GM19099 (cell line): ENCODE measurements around the gene SRD5A3.

Experiments
- POLR2A ChIP-seq: IDR thresholded peaks from 3 replicates; pipeline ENCODE4 v1.6.1; 2011; ENCODE audit warnings: low read depth; ENCODE audit not compliant: insufficient read length; ENCODE audit errors: extremely low read depth

Gene SRD5A3

DNA sequence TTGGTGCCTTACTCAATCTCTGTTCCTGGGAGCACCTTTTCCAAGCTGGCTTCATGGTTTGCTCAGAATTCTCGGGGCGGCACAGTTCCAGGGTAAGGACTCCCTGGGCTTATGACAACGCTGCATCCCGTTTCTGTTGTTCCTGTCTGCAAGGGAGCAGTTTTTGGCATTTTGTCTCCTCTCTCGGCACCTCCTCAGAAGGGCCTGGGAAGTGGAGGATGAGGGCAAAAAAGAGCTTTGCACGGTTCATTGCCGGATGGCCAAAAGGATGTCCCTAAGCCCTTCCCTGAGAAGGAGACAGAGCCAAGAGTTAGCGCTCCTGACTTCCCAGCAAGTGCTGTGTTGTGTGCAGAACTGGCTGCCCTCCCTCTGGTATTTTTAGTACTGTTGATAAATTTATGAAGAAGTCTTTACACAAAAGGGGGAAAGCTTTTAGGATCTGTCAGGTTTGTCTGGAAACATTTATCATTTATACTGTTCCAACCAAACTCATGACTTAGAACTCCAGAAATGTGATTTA is 13.4 kb downstream of the SRD5A3 start:
- TF ChIP-seq POLR2A = no peak

DNA sequence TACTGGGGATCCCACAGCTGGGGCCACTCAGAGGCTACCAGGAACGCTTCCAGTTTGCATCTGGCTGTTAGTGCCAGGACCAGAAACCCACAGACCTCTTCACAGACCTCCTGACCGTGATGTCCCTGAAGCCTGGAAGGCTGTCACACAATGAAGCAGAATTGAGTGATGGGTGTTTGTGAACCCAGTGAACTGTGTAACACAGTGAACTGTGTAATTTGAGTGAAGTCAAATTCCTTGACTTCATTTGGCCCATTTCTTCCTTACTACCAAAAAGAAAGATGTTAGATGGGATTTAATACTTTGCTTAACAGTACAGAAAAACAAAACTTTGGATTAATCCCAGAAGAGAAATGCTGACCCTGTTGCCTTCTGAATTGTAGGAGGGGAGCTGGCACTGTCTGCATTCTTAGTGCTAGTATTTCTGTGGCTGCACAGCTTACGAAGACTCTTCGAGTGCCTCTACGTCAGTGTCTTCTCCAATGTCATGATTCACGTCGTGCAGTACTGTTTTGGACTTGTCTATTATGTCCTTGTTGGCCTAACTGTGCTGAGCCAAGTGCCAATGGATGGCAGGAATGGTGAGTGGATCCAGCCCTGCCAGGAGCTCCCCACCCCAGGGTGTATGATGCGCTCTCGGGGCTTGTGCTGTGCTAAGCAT is 17.8 kb downstream of the SRD5A3 start:
- no peak for TF ChIP-seq POLR2A

GRCh38 chr4:55364691-55365344 is 18.8 kb downstream of the SRD5A3 start:
- no peak for TF ChIP-seq POLR2A

GRCh38 chr4:55365345-55365728 is 19.3 kb downstream of the SRD5A3 start:
- no peak for TF ChIP-seq POLR2A

DNA sequence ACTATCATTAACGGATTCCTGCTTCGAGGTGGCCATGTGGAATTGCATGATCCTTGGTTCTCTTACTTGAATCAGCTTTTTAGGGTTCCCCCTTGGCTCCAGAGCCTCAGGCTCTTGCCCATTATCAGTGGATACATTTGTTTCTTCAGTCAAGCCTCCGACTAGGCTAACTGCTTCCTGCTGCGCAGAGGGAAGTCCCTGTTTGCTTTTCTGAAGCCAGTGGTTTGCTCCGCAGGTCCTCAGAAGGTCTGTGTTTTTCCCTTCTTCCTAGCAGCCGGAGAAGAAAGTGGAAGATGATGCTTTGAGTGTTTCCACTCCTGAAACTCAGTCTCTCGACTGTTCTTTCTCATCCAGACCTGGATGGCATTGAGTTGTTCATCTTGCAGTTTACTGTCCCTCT is 20.6 kb downstream of the SRD5A3 start:
- no peak for TF ChIP-seq POLR2A

DNA sequence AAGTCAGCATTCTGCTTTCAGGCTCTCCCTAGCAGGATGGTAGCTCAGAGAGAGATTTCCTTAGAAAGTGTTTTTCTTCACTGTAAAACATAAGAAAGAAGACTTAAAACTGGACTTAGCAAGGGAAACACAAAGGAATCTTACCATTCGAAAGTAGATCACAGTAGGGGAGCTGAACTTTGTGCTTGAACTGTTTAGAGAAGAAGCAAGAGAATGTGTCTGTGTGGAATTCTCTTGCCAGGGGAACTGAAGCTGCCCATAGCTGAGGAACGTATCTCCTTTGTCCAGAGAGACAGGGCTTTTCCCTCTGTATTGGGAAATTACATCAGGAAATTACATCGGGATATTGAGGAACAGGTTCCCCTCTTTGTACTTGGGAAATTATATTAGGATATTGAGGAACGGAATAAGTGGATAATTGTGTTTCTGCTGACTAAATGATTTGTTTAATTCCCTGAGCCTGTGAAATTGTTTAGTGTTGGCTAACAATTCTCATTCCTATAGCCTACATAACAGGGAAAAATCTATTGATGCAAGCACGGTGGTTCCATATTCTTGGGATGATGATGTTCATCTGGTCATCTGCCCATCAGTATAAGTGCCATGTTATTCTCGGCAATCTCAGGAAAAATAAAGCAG is 21.2 kb downstream of the SRD5A3 start:
- no peak for TF ChIP-seq POLR2A

DNA sequence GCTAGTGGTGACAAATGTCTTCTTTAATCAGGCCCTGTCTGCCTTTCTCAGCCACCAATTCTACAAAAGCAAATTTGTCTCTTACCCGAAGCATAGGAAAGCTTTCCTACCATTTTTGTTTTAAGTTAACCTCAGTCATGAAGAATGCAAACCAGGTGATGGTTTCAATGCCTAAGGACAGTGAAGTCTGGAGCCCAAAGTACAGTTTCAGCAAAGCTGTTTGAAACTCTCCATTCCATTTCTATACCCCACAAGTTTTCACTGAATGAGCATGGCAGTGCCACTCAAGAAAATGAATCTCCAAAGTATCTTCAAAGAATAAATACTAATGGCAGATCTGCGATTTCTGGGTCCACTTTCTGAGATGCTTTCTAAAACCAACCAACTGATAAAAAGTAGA is 23.9 kb downstream of the SRD5A3 start:
- no peak for TF ChIP-seq POLR2A

DNA sequence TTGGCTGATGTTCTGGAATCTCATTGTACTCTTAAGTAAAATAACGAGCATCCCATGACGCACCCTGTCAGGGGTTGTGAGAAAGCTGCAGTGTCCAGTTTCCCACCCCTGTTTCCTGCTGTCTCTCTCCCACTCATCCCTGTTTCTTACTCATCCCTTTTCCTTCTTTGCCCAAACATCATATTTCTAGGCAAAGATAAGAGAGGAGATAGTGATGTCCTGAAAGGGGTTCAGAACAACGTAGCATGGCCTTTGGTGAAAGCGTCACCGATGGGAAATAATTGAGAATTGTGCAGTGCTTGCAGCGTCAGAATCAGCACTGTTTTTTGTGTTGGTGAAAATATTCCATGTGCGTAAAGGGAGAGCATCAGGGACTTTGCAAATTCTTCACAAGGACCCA is 26.2 kb downstream of the SRD5A3 start:
- no peak for TF ChIP-seq POLR2A

GRCh38 chr4:55373461-55373860 is 27.4 kb downstream of the SRD5A3 start:
- no peak for TF ChIP-seq POLR2A

- TF ChIP-seq POLR2A = no peak
These were observed 30.7 kb downstream of the SRD5A3 start for GRCh38 chr4:55376698-55377097.

GRCh38 chr4:55378617-55379467 is 32.8 kb downstream of the SRD5A3 start:
- no peak for TF ChIP-seq POLR2A

DNA sequence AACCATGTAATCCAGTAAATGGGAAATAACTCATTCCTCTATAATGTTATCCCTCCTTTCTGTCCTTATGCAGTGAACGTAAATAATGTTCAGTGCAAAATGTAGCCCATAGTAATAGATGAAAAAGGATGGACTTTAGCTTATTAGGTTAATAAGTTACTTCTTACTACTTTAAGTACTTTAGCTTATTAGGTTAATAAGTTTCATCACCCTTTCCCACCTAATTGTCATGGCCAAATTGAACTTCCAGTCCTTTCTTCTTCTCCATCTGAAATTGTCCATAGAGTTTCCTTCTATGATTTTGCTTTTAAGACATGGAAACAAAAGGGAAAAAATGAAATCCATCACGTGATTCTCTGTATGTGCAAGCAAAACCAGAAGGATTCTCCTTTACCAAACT is 34.5 kb downstream of the SRD5A3 start:
- TF ChIP-seq POLR2A = no peak

DNA sequence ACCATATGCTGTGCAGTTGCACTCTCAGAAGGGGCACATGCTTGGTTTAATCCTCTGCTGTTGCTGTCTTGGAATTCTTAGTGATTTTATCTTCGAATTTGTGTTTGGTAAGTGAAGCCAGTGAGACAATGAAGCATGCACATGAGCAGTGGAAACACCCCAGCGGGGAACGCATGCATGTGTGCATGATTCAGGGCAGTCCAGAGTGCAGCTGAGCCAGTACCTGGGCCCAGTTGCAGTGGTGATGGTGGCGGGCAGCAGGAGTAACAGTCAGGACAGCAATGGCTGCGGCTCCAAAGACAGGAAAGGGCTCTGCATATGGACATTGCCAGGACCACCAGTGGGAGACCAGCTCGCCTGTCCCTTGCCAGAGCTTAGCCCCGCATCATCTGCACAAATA is 35.5 kb downstream of the SRD5A3 start:
- no peak for TF ChIP-seq POLR2A

DNA sequence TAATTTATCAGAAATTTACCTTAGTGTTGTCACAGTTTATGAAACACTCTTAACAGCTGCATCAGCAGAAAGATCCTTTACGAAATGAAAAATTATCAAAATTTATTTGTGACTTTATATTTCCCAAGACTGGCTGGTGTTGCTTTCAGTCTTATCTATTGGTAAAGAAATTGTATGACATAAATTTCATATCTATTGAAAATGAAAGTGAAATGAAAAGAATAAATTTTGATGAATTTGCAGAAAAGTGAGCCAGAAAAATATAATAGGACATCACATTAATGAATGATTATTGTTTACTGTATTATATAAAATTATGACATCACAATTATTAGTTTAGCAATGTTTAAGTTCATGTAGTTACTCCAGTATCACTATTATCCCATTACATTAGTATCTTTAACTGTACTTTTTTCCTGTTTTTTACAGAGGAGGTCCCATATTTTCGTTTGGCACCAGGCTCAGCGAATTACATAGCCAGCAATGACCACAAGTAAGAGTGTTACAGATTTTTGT is 36.5 kb downstream of the SRD5A3 start:
- TF ChIP-seq POLR2A = no peak

DNA sequence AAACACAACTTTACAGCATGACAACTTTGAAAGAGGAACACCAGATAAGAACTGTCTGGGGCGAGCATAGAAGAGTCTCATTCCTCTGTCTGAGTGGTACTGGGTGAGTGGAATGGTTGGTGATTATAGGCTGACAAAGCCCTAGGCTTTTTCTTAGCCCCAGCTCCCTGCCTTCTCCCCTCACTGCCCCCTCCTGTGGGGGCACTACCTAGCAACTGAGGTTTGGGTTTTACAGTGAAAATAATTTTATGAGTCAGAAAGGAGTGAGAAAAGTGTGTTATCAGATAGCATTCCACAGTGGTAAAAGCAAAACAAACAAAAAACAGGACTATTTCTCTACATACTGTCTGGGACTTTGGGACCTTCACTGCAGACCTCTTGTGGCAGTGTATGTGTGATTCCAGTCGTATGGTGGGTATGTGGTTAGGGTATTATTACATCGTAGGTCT is 39.2 kb downstream of the SRD5A3 start:
- TF ChIP-seq POLR2A = no peak

DNA sequence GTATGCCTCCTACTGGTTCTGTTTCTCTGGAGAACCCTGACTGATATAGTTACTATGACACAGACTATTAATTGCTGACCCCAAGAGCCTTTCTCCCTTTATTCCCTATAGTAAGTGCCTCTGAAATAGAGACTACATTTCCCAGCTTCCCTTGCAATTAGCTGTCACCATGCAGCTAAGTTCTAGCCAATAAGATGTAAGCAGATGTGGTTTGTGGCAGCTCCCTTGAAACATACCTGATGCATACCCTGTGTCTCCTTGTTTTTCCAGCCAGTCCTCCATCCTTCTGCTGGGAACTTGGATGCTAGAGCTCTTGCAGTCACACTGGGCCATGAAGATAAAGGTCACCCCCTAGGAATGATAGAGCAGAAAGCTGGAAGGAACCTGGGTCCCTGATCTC is 40.0 kb downstream of the SRD5A3 start:
- no peak for TF ChIP-seq POLR2A

GRCh38 chr4:55386840-55387239 is 40.8 kb downstream of the SRD5A3 start:
- TF ChIP-seq POLR2A = no peak
